ENCODE measurements around the gene KL. TPM values are rescaled to one million over a fixed set of nuclear protein-coding genes. Genes with fewer than 3 reads are reported as not detected.

Gene KL
- under 1 TPM; 0.20 to 0.24 TPM for total RNA-seq

DNA sequence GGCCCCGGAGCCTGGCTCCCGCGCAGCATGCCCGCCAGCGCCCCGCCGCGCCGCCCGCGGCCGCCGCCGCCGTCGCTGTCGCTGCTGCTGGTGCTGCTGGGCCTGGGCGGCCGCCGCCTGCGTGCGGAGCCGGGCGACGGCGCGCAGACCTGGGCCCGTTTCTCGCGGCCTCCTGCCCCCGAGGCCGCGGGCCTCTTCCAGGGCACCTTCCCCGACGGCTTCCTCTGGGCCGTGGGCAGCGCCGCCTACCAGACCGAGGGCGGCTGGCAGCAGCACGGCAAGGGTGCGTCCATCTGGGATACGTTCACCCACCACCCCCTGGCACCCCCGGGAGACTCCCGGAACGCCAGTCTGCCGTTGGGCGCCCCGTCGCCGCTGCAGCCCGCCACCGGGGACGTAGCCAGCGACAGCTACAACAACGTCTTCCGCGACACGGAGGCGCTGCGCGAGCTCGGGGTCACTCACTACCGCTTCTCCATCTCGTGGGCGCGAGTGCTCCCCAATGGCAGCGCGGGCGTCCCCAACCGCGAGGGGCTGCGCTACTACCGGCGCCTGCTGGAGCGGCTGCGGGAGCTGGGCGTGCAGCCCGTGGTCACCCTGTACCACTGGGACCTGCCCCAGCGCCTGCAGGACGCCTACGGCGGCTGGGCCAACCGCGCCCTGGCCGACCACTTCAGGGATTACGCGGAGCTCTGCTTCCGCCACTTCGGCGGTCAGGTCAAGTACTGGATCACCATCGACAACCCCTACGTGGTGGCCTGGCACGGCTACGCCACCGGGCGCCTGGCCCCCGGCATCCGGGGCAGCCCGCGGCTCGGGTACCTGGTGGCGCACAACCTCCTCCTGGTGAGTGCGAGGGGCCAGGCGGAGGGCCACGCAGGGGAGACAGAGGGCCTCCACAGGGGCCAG is at the start of gene KL:
TSS of gene KL (plus strand) at position 10 of the 909 bp plus-strand sequence. CDS start at position 28, 18 bp downstream.

All from activated naive CD4-positive, alpha-beta T cell treated with anti-CD3 and anti-CD28 coated beads, Interleukin-2, amount 10 ng/mL, durations not matched to agents 5 hours and 36 hours (primary cell).